HL-60 (cell line): ENCODE measurements around the gene IPCEF1.

Source experiments
- DNase-seq, 2 experiments: peaks; one replicate each; pipeline ENCODE4 v3.0.0-alpha.2; 2010 to 2020; ENCODE audit warnings: low read depth in 1 of 2, low spot score in 1 of 2
- H3K27ac ChIP-seq: fragments of 250-450 bp; sonication (Bioruptor Pico); replicated peaks from 2 replicates; pipeline ENCODE4 v1.5.1; 2020; ENCODE audit warnings: mild to moderate bottlenecking, moderate library complexity
- H3K27me3 ChIP-seq: fragments of 250-450 bp; sonication (Bioruptor Pico); 2 replicates; pipeline ENCODE4 v1.5.1; 2021; ENCODE audit warnings: mild to moderate bottlenecking, moderate library complexity; ENCODE audit not compliant: insufficient read depth, poor library complexity, severe bottlenecking
- H3K4me3 ChIP-seq: replicated peaks from 2 replicates; pipeline ENCODE4 v1.5.1; 2011; ENCODE audit warnings: mild to moderate bottlenecking, control low read depth, low read length; ENCODE audit not compliant: insufficient read depth
- GABPA ChIP-seq: IDR thresholded peaks from 2 replicates; pipeline ENCODE4 v1.6.1; 2012; ENCODE audit warnings: low read depth
- POLR2AphosphoS5 ChIP-seq: IDR thresholded peaks from 2 replicates; pipeline ENCODE4 v1.6.1; 2012; ENCODE audit warnings: low read depth
- SPI1 ChIP-seq: IDR thresholded peaks from 2 replicates; pipeline ENCODE4 v1.6.1; 2012; ENCODE audit warnings: low read depth, mild to moderate bottlenecking, borderline replicate concordance
- TF ChIP-seq, protein P1 (sequence below): IDR thresholded peaks from one replicate; pipeline ENCODE4 v1.5.1; 2011; ENCODE audit warnings: low read length, control low read depth, inconsistent platforms; ENCODE audit not compliant: insufficient read depth
- TF ChIP-seq, protein P2 (sequence below): IDR thresholded peaks from 2 replicates; pipeline ENCODE4 v1.6.1; 2012; ENCODE audit warnings: low read depth; ENCODE audit not compliant: insufficient replicate concordance

IPCEF1 gene

DNA sequence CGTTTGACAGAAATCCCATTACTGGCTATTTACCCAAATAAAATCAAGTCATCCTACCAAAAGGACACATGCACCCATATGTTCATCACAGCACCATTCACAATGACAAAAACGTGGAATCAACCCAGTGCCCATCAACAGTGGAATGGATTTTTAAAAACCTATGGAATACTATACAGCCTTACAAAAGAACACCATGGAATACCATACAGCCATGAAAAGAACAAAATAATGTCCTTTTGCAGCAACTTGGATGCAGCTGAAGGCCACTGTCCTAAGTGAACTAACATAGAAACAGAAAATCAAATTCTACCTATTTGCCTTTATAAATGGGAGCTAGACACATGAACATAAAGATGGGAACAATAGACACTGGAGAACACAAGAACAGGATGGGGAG lies 17.4 kb upstream of the IPCEF1 start:
- no peak for DNase-seq
- H3K27me3 ChIP-seq = no peaks in the 10 kb centered on the region
- TF ChIP-seq, protein P1, sequence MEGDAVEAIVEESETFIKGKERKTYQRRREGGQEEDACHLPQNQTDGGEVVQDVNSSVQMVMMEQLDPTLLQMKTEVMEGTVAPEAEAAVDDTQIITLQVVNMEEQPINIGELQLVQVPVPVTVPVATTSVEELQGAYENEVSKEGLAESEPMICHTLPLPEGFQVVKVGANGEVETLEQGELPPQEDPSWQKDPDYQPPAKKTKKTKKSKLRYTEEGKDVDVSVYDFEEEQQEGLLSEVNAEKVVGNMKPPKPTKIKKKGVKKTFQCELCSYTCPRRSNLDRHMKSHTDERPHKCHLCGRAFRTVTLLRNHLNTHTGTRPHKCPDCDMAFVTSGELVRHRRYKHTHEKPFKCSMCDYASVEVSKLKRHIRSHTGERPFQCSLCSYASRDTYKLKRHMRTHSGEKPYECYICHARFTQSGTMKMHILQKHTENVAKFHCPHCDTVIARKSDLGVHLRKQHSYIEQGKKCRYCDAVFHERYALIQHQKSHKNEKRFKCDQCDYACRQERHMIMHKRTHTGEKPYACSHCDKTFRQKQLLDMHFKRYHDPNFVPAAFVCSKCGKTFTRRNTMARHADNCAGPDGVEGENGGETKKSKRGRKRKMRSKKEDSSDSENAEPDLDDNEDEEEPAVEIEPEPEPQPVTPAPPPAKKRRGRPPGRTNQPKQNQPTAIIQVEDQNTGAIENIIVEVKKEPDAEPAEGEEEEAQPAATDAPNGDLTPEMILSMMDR = no peak
- no peak for TF ChIP-seq SPI1
- TF ChIP-seq GABPA = no peak
- TF ChIP-seq, protein P2, sequence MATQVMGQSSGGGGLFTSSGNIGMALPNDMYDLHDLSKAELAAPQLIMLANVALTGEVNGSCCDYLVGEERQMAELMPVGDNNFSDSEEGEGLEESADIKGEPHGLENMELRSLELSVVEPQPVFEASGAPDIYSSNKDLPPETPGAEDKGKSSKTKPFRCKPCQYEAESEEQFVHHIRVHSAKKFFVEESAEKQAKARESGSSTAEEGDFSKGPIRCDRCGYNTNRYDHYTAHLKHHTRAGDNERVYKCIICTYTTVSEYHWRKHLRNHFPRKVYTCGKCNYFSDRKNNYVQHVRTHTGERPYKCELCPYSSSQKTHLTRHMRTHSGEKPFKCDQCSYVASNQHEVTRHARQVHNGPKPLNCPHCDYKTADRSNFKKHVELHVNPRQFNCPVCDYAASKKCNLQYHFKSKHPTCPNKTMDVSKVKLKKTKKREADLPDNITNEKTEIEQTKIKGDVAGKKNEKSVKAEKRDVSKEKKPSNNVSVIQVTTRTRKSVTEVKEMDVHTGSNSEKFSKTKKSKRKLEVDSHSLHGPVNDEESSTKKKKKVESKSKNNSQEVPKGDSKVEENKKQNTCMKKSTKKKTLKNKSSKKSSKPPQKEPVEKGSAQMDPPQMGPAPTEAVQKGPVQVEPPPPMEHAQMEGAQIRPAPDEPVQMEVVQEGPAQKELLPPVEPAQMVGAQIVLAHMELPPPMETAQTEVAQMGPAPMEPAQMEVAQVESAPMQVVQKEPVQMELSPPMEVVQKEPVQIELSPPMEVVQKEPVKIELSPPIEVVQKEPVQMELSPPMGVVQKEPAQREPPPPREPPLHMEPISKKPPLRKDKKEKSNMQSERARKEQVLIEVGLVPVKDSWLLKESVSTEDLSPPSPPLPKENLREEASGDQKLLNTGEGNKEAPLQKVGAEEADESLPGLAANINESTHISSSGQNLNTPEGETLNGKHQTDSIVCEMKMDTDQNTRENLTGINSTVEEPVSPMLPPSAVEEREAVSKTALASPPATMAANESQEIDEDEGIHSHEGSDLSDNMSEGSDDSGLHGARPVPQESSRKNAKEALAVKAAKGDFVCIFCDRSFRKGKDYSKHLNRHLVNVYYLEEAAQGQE = no peak
- TF ChIP-seq POLR2AphosphoS5 = no peak
- H3K4me3 ChIP-seq = no peak overlapping the region
- no peak overlapping the region for H3K27ac ChIP-seq

DNA sequence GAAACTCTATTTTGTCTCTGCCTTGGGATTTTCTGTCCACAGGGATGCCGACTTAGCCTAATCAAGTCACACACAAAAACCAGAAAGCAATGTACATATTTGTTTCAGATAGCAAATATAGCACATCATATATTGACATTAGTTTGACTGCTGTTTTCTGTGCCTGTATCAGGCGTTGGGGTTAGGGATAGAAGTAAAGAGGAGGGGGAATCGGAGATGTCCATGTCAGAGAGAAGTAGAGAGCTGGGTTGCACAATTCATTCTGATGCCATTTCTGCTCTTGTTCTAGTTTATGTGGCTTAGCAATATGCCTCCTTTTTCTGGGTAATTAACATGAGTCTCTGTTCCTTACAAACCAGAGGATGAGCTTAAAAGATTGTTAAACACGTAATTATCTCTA lies 14.7 kb upstream of the IPCEF1 start:
- Histone ChIP-seq H3K27me3 (no peaks in the 10 kb centered on the region), H3K4me3 (no peak overlapping the region), H3K27ac (no peak overlapping the region)
- DNase-seq = peak; percentile 32 to 73
- TF ChIP-seq, protein P2 = no peak
- no peak for TF ChIP-seq POLR2AphosphoS5
- TF ChIP-seq, protein P1 = no peak
- no peak for TF ChIP-seq GABPA
- TF ChIP-seq SPI1 = no peak

DNA sequence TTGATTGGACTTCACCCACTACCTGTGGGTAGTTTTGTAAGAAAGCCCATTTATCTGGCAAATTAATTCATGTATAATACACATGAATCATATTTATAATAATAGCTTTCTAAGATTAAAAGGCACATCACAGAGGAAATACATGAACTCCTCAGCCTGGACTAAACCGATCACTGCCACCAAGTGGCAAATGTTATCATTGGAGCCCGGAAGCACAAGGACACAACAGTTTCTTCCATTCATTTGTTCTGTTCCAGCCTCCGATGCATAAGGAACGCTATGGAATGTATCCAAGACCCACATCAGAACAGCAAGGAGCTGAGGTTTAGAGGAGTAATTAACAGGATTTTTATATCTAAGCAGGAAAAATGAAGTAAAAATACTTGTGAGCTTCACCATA lies 13.9 kb upstream of the IPCEF1 start:
- Histone ChIP-seq H3K27me3 (no peaks in the 10 kb centered on the region), H3K4me3 (no peak overlapping the region), H3K27ac (peak overlapping the region; percentile 32; the same call in 1 of the 2 replicates)
- TF ChIP-seq, protein P1 = peak; percentile 42
- TF ChIP-seq SPI1 = no peak
- peak; percentile 49 to 62 for DNase-seq

DNA sequence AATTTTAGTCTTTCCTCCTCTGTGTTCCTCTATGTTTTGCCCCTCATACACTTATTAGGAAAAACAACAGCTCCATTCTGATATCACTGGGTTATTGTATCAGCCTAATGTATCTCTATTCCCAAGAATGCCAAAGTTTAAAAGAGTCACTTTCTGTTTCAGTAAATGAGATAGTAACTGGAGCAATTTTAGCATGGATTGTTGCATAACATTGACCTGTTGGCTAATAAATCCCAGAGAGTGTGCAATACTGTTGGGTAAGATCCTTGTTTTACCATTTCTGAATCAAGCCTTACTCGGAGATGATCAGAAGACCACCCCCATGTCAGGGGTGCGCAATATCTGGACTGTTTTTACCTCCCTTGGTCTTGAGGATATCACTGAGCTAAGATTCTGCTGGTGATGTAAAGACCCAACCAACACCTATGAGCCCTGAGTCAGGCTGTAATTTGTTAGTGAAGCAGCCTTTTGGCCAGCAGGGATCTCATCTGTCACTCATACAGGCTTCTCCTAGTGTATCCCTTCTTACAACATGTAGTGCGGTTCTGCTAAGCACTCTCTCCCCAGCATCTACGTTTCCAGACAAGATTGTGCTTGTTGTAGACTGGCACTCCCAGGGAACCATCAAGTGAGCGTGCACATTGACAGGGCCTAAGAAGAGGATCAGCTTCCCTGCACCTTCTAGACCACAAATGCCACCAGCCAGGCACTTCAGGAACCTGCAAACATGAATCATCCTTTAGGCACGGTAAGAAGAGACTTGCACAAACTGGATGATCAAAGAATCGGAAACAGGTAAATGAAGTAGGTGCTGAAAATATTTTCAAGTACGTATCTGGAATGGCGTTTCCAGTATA lies 11.5 kb upstream of the IPCEF1 start:
- Histone ChIP-seq H3K27ac (peak overlapping the region; percentile 32), H3K27me3 (no peaks in the 10 kb centered on the region), H3K4me3 (no peak overlapping the region)
- DNase-seq = peak; percentile 45 to 86
- TF ChIP-seq GABPA = no peak
- TF ChIP-seq, protein P2 = no peak
- no peak for TF ChIP-seq POLR2AphosphoS5
- no peak for TF ChIP-seq SPI1
- TF ChIP-seq, protein P1 = no peak
